Astrocyte (in vitro differentiated cells and primary cell): ENCODE data around the gene HASPIN. TPM values are rescaled to one million over a fixed set of nuclear protein-coding genes. Genes with fewer than 3 reads are reported as not detected.

Experiments used
- DNase-seq: peaks from one replicate; pipeline ENCODE4 v3.0.0-alpha.2; 2010; ENCODE audit warnings: low read depth
- FAIRE-seq: peaks from 2 replicates; lab custom pipeline; 2011; peaks lifted over from hg19 to GRCh38; lab: Jason Lieb, UNC
- H2AFZ ChIP-seq: 2 replicates; pipeline ENCODE4 v1.6.0; 2012; ENCODE audit warnings: low read depth, low read length, inconsistent platforms
- H3K27ac ChIP-seq: 2 replicates; pipeline ENCODE4 v1.5.1; 2011; ENCODE audit warnings: low read depth, low read length, inconsistent platforms
- H3K27me3 ChIP-seq: 2 replicates; pipeline ENCODE4 v1.6.0; 2011; ENCODE audit warnings: low read length, inconsistent platforms; ENCODE audit not compliant: insufficient read depth
- H3K36me3 ChIP-seq: 2 replicates; pipeline ENCODE4 v1.5.1; 2011; ENCODE audit warnings: low read length, inconsistent platforms; ENCODE audit not compliant: insufficient read depth
- H3K4me1 ChIP-seq: 2 replicates; pipeline ENCODE4 v1.5.1; 2011; ENCODE audit warnings: low read length, inconsistent platforms; ENCODE audit not compliant: insufficient read depth
- H3K4me2 ChIP-seq: 2 replicates; pipeline ENCODE4 v1.6.0; 2012; ENCODE audit warnings: low read length, inconsistent platforms
- H3K4me3 ChIP-seq: 2 replicates; pipeline ENCODE4 v1.5.1; 2011; ENCODE audit warnings: low read depth, mild to moderate bottlenecking, low read length, inconsistent platforms; ENCODE audit not compliant: insufficient read depth
- H3K79me2 ChIP-seq: 2 replicates; pipeline ENCODE4 v1.6.0; 2012; ENCODE audit warnings: mild to moderate bottlenecking, low read length, inconsistent platforms; ENCODE audit not compliant: insufficient read depth
- H3K9ac ChIP-seq: 2 replicates; pipeline ENCODE4 v1.6.0; 2012; ENCODE audit warnings: mild to moderate bottlenecking, low read length, inconsistent platforms
- H3K9me3 ChIP-seq: 2 replicates; pipeline ENCODE4 v1.5.1; 2012; ENCODE audit warnings: low read depth, mild to moderate bottlenecking, low read length, inconsistent platforms; ENCODE audit not compliant: insufficient read depth
- H4K20me1 ChIP-seq: 2 replicates; pipeline ENCODE4 v1.6.0; 2012; ENCODE audit warnings: low read length, inconsistent platforms; ENCODE audit not compliant: insufficient read depth
- H3K27ac Mint-ChIP-seq: one replicate; pipeline ENCODE4 v1.8.0; 2021; ENCODE audit warnings: mild to moderate bottlenecking, mixed read lengths; ENCODE audit not compliant: unreplicated experiment
- H3K27me3 Mint-ChIP-seq: one replicate; pipeline ENCODE4 v1.8.0; 2021; ENCODE audit warnings: low read depth, mixed read lengths; ENCODE audit not compliant: unreplicated experiment
- H3K36me3 Mint-ChIP-seq: one replicate; pipeline ENCODE4 v1.8.0; 2021; ENCODE audit warnings: low read depth, mixed read lengths; ENCODE audit not compliant: unreplicated experiment
- H3K4me1 Mint-ChIP-seq: one replicate; pipeline ENCODE4 v1.8.0; 2021; ENCODE audit warnings: low read depth, mixed read lengths; ENCODE audit not compliant: unreplicated experiment
- H3K4me3 Mint-ChIP-seq: one replicate; pipeline ENCODE4 v1.8.0; 2021; ENCODE audit warnings: mild to moderate bottlenecking, moderate library complexity, mixed read lengths; ENCODE audit not compliant: unreplicated experiment
- H3K9me3 Mint-ChIP-seq: one replicate; pipeline ENCODE4 v1.8.0; 2021; ENCODE audit warnings: mild to moderate bottlenecking, mixed read lengths; ENCODE audit not compliant: unreplicated experiment
- EZH2 ChIP-seq: IDR thresholded peaks from 2 replicates; pipeline ENCODE4 v1.6.1; 2012; ENCODE audit warnings: mild to moderate bottlenecking, low read length, inconsistent platforms; ENCODE audit not compliant: insufficient read depth
- total RNA-seq: library from RNA; stranded (reverse); gene quantifications from 2 replicates; pipeline ENCODE4 v1.2.1, GENCODE V29; 2021
- TF ChIP-seq, protein P1 (sequence below): IDR thresholded peaks from 2 replicates; pipeline ENCODE4 v1.5.1; 2011; ENCODE audit warnings: low read depth, mild to moderate bottlenecking, inconsistent platforms, low read length, moderate library complexity; ENCODE audit not compliant: insufficient read depth

HASPIN gene
- total RNA-seq, 1 donor from 2014 or later: 2.4 TPM

DNA sequence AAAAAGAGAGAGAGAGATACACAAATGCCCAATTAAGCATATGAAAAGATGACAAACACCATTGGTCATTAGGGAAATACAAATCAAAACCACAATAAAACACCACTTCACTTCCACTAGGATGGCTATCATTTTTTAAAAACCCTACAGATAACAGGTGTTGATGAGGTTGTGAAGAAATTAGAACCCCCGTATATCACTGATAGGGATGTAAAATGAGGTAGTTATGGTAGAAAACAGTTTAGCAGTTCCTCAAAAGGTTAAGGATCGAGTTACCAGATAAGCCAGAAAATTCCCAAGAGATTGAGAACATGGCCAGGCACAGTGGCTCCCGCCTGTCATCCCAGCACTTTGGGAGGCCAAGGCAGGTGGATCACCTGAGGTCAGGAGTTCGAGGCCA, 30.6 kb upstream of the HASPIN start:
- H2AFZ ChIP-seq: no peak overlapping the region
- Mint-ChIP-seq H3K36me3 (no peaks in the 10 kb centered on the region), H3K27ac (no peak overlapping the region), H3K4me1 (peaks cover 2% of the 10 kb centered on the region), H3K4me3 (no peak overlapping the region), H3K9me3 (peaks cover 2% of the 10 kb centered on the region), H3K27me3 (peaks cover 19% of the 10 kb centered on the region)
- no peak for FAIRE-seq
- peaks cover 16% of the 10 kb centered on the region for H3K27me3 ChIP-seq
- peaks cover 3% of the 10 kb centered on the region for H3K9me3 ChIP-seq
- H3K4me1 ChIP-seq: peaks cover 7% of the 10 kb centered on the region
- H3K9ac ChIP-seq: no peak overlapping the region
- no peaks in the 10 kb centered on the region for H4K20me1 ChIP-seq
- H3K79me2 ChIP-seq: no peaks in the 10 kb centered on the region
- no peaks in the 10 kb centered on the region for H3K36me3 ChIP-seq
- no peak overlapping the region for H3K27ac ChIP-seq
- TF ChIP-seq, protein P1, sequence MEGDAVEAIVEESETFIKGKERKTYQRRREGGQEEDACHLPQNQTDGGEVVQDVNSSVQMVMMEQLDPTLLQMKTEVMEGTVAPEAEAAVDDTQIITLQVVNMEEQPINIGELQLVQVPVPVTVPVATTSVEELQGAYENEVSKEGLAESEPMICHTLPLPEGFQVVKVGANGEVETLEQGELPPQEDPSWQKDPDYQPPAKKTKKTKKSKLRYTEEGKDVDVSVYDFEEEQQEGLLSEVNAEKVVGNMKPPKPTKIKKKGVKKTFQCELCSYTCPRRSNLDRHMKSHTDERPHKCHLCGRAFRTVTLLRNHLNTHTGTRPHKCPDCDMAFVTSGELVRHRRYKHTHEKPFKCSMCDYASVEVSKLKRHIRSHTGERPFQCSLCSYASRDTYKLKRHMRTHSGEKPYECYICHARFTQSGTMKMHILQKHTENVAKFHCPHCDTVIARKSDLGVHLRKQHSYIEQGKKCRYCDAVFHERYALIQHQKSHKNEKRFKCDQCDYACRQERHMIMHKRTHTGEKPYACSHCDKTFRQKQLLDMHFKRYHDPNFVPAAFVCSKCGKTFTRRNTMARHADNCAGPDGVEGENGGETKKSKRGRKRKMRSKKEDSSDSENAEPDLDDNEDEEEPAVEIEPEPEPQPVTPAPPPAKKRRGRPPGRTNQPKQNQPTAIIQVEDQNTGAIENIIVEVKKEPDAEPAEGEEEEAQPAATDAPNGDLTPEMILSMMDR: no peak
- TF ChIP-seq EZH2: no peak
- H3K4me3 ChIP-seq: no peak overlapping the region
- H3K4me2 ChIP-seq: no peak overlapping the region
- DNase-seq: no peak

DNA sequence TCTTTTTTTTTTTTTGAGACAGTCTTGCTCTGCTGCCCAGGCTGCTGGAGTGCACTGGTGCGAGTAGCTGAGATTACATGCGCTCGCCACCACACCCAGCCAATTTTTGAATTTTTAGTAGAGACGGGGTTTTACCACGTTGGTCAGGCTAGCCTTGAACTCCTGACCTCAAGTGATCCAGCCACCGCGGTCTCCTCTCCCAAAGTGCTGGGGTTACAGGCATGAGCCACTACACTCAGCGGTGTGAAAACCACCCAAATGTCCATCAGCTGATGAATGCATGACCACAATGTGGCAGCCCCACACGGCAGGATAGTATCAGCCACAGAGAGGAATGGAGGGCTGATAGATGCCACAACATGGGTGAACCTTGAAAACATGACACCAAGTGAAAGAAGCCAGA, 29.9 kb upstream of the HASPIN start:
- no peaks in the 10 kb centered on the region for H3K36me3 Mint-ChIP-seq

DNA sequence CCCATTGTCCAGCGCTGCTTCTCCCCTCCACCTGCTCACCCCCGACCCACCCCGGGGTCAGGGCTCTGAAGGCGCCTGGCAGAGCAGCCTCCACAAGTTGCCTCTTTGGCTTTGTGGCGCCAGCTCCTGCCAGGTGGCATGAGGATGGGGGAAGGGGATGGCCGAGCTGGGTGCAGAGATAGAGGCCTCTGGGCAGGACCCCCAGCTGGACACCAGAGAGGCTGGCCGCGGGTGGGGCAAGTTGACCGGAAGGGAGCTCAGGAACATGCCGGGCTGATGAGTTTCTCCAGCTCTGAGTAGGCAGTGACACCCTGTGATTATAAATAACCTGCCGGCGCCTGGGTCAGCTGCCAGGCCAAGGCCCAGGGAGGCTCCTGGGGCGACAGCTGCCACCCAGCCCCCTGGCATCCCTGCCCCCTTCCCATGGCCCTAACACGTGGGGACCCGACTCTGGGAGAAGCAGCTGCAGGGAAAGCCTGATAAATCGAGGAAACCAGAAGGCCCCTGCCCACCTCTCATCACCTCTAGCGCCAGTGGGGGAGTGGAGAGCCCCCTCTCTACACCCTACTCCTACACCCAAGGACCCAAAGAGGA, 28.5 kb upstream of the HASPIN start:
- DNase-seq: no peak
- Histone ChIP-seq H3K9me3 (peaks cover 5% of the 10 kb centered on the region), H2AFZ (peak overlapping the region; percentile 90), H3K27me3 (peaks cover 14% of the 10 kb centered on the region), H3K36me3 (no peaks in the 10 kb centered on the region), H3K9ac (no peak overlapping the region), H3K4me1 (peaks cover 7% of the 10 kb centered on the region), H3K4me3 (peak overlapping the region; percentile 57), H3K27ac (no peak overlapping the region), H4K20me1 (no peaks in the 10 kb centered on the region), H3K79me2 (no peaks in the 10 kb centered on the region), H3K4me2 (peak overlapping the region; percentile 89)
- Mint-ChIP-seq H3K27me3 (peaks cover 12% of the 10 kb centered on the region), H3K36me3 (no peaks in the 10 kb centered on the region), H3K27ac (no peak overlapping the region), H3K9me3 (peaks cover 2% of the 10 kb centered on the region), H3K4me1 (peaks cover 2% of the 10 kb centered on the region), H3K4me3 (peak overlapping the region; percentile 50)
- no peak for FAIRE-seq
- TF ChIP-seq EZH2: no peak
- TF ChIP-seq, protein P1: no peak

More for the DNA sequence above, 29.9 kb upstream of the HASPIN start:
- H3K27ac ChIP-seq: no peak overlapping the region
- H3K79me2 ChIP-seq: no peaks in the 10 kb centered on the region
- no peak overlapping the region for H3K4me3 Mint-ChIP-seq
- no peak for DNase-seq
- H2AFZ ChIP-seq: no peak overlapping the region
- H3K27ac Mint-ChIP-seq: peak overlapping the region; percentile 58
- no peak overlapping the region for H3K4me2 ChIP-seq
- H3K27me3 Mint-ChIP-seq: peaks cover 15% of the 10 kb centered on the region
- no peaks in the 10 kb centered on the region for H4K20me1 ChIP-seq
- H3K9me3 ChIP-seq: peaks cover 5% of the 10 kb centered on the region
- H3K4me1 ChIP-seq: peaks cover 7% of the 10 kb centered on the region
- no peak overlapping the region for H3K9ac ChIP-seq
- H3K36me3 ChIP-seq: no peaks in the 10 kb centered on the region
- peaks cover 2% of the 10 kb centered on the region for H3K9me3 Mint-ChIP-seq
- H3K4me3 ChIP-seq: no peak overlapping the region
- peaks cover 2% of the 10 kb centered on the region for H3K4me1 Mint-ChIP-seq
- no peak for TF ChIP-seq EZH2
- TF ChIP-seq, protein P1: no peak
- FAIRE-seq: no peak
- H3K27me3 ChIP-seq: peaks cover 14% of the 10 kb centered on the region
